HG03378 (cell line): ENCODE data around the gene GABARAPL1.
A peak's percentile ranks its signal among the peaks of the same experiment; 100 is the strongest.

Source experiments
- ATAC-seq: cut with Tn5 transposase; IDR thresholded peaks from one replicate; pipeline ENCODE4 v1.9.1; 2021; ENCODE audit warnings: mild to moderate bottlenecking, moderate library complexity; ENCODE audit not compliant: unreplicated experiment

GABARAPL1 gene

GRCh38 chr12:10226731-10227130 lies 14.1 kb downstream of the GABARAPL1 start:
- ATAC-seq: no peak

DNA sequence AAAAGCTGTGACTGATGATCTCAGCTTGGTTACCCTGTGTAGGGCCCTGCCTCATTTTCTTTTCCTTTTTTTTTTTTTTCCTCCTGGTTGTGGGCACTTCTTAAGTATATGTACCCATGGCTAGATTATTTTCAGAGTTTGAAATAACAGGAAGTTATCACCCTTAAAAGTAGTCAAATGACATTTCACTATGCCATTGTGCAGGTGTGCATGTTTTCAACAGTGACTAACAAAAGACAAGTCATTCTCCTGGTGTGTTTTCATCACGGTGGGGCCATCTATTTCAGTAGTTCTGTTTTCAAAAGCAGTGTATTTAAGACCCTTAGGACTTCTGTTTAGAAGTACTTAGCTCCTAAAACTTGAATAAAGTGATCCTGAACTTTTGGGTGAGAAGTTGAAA lies 15.0 kb downstream of the GABARAPL1 start:
- no peak for ATAC-seq

DNA sequence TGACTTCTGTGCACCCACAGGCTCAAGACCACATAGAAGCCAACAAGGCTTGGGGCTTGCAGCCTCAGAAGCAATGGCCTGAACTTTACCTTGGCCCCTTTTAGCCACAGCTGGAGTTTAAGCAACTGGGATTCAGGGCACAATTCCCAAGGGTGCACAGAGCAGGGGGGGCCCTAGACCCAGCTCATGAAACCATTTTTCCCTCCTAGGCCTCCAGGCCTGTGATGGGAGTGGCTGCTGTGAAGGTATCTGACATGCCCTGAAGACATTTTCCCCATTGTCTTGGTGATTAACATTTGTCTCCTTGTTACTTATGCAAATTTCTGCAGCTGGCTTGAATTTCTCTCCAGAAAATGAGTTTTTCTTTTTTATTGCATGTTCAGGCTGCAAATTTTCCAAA lies 21.9 kb downstream of the GABARAPL1 start:
- ATAC-seq: no peak

DNA sequence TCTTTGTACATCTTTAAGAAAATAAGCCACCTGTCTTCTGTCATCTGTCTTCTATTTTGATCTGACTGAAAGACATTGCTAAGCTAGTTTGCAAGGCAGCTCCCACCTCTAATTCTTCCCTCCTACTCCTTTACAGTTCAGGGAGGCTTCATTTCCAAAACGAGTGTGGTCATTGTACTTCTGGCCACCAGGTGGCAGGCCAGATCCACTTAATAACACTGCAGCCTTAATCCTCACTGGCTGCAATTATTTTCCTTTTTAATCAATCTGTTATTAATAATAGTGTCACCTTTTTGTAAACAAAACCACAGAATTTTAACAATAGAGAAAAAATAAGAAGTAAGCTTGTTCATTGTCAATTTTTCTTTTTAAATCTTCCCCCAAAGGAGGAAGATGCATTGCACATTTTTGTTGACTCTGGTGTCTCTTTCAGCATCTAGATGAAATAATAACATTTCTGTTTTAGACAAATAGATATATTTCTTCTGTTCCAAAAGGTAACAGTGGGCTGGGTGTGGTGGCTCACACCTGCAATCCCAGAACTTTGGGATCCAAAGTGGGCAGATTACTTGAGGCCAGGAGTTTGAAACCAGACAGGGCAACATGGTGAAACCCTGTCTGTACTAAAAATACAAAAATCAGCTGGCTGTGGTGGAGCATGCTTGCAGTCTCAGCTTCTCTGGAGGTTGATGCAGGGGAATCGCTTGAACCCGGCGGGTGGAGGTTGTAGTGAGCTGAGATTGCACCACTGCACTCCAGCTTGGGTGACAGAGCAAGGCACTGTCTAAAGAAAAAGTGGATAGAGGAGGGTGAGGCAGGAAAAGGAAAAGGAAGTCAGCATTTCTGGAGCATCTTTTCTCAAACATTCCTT lies 23.3 kb downstream of the GABARAPL1 start:
- no peak for ATAC-seq

DNA sequence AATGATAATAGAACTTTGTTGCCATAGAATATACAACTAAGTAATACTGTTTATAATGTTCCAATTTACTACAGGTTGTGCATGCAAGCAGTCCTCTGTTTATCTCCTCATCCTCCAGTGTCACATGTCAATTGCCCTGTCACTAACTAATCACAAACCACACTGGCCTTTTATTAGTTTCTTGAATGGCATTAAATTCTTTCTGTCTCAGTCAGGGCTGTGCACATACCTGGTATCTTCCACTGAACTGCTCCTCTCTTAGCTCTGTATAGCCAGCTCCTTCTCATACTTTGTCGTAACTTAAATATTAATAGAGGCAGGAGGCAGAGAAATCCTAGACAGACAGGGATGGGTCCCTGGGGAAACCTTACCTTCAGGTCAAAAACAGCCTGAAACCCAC lies 24.0 kb downstream of the GABARAPL1 start:
- no peak for ATAC-seq

GRCh38 chr12:10238526-10238925 lies 25.8 kb downstream of the GABARAPL1 start:
- no peak for ATAC-seq

GRCh38 chr12:10241290-10241689 lies 28.6 kb downstream of the GABARAPL1 start:
- ATAC-seq: no peak

GRCh38 chr12:10241727-10242126 lies 29.1 kb downstream of the GABARAPL1 start:
- ATAC-seq: no peak

GRCh38 chr12:10242539-10242938 lies 29.9 kb downstream of the GABARAPL1 start:
- ATAC-seq: no peak

DNA sequence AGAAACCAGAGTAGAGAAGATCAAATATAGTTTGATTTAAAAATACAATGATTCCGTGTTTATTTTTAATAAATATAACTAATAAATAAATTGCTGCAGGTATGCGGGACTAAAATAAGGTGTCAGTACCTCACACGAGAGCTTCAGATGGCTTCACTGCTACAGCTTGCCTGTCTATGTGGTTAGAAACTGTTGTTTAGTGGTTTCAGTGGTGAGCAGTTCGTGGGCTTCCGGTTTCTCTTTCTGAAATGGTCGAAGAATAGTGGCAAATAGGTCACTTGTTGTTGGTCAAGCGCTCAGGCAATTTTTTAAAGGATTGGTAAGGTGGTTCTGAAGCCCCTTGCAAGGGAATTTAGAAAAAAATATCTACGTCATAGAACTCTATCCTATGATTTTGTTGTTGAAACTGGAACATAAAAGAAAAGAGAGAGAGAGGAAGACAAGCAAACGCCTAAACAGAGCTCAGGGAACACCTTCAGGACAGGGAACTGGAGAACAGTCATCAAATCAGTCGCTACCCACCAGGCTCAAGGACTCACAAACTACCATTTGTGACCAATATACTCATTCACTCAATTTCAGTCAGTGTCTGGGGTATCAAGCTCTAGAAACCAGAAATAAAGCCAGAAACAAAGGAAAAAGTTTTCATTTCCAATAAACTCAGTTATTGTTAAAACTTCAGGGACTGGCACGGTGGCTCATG lies 31.3 kb downstream of the GABARAPL1 start:
- peak; percentile 88 for ATAC-seq

DNA sequence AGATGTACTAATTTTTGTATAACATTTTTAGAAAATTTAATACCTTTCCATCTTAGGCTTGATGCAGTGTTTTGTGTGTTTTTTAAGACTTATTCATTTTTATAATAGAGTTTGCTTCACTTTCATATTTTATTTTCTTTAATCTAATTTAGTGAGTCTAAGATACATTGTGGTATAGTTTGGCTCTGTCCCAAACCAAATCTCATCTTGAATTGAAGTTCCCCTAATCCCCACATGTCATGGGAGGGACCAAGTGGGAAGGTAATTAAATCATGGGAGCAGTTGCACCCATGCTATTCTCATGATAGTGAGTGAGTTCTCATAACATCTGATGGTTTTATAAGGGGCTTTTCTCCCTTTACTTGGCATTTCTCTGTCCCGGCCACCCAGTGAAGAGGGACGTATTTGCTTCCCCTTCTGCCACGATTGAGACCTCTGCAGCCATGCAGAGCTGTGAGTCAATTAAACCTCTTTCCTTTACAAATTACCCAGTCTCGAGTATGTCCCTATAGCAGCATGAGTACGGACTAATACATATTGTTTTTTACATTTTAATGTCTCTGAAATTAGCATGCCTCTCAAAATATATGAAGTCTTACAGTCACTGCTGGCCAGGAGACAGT lies 34.9 kb downstream of the GABARAPL1 start:
- no peak for ATAC-seq

DNA sequence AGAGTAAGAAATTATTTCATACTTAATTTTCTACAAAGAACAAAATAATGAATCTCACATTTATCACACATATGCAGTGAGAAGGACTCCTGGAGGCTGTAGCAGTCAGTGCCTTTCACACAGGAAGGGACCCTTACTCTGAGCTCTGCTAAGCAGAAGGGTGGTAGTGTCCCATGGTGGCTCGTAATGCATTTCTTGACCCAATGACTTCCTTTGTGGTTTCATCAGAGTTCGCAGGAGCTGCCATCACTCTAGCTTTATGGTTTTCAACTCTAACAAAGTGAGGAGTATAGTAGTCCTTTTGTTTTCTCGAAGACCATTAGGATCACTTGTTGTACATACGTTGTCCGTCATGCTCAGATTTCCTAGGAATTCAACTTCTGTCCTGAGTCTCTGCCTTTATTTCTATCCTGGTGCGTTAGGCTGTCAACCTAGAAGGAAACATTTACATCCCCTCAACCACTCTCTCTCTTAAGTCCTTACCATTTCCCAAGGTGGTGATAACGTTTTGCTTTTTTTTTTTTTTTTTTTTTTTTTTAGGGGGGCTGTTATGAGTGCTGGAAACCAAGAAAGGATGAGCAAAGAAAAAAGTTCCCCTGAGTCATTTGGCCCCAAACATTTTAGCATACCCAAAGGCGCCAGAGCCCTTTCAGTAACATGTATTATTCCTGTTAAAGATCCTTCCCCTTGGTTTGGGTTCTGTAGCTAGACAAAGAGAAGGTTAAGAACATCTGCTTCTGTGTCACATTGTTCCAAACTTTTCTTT lies 37.2 kb downstream of the GABARAPL1 start:
- no peak for ATAC-seq

GRCh38 chr12:10251669-10252068 lies 39.0 kb downstream of the GABARAPL1 start:
- ATAC-seq: no peak

DNA sequence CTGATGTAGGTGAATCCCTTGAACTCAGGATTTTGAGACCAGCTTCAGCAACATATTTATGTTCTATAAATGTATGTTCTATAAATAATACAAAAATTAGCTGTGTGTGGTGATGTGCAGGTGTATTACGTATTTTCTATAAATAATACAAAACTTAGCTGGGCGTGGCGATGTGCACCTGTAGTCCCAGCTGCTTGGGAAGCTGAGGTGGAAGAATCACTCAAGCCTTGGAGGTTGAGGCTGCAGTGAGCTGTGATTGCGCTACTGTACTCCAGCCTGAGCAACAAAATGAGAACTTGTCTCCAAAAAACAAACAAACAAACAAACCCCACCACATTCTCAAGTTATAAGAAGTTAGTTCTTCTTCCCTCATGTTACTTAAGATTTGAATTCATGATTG lies 39.5 kb downstream of the GABARAPL1 start:
- ATAC-seq: no peak

- no peak for ATAC-seq
These were observed 43.4 kb downstream of the GABARAPL1 start for GRCh38 chr12:10256064-10256463.

GRCh38 chr12:10260927-10261326 lies 48.2 kb downstream of the GABARAPL1 start:
- no peak for ATAC-seq

DNA sequence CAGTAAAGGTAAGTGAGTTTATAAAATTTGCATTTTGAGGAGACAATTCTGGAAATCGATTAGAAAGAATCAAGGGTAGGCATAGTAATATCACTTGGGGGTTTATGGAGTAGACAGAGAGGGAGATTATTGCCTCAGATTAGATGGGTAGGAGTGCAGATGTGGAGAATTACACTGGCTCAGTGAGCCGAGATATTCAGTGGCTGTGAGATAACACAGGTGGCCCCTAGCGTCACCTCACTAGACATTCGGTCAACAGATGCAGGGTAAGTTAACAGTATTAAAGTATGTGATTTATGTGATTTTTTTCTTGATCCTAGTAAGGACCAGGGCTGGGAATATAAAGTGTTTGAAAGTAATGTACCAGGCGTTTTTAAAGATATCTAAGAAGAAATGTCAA lies 55.4 kb downstream of the GABARAPL1 start:
- no peak for ATAC-seq

DNA sequence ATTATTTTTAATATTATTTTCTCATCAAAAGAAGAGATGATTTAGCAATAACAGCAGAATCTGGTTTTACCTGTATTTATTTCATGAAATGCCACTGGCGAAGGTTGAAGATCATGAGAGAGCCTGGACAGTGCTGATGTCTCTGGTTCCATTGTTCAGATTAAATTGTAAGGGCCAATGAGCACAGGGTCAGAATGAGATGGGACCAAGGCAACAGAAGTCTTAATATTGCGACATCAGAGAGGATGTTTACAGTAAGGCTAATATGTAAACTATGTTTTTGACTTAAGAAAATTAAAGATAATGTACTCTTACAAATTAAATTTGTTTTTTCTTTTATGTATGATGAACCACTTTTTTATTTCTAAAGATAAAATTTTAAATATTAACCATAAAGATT lies 59.8 kb downstream of the GABARAPL1 start:
- ATAC-seq: no peak
